Activated CD4-positive, alpha-beta memory T cell treated with anti-CD3 and anti-CD28 coated beads, Interleukin-2, amount 10 ng/mL, durations not matched to agents 7 days and 5 days (primary cell): ENCODE data around the gene CDX1. TPM values are rescaled to one million over a fixed set of nuclear protein-coding genes. Genes with fewer than 3 reads are reported as not detected.

Experiments used
- CTCF ChIA-PET: fragments of 350-600 bp; sonication (Branson Sonifier 250); formaldehyde crosslinking; loops from one replicate; lab custom pipeline; 2021; ENCODE audit warnings: antibody characterized with exemption, inconsistent platforms; lab: Charles Lee
- POLR2A ChIA-PET: fragments of 350-600 bp; sonication (Branson Sonifier 250); formaldehyde crosslinking; loops from one replicate; lab custom pipeline; 2021; ENCODE audit warnings: antibody characterized with exemption; lab: Charles Lee
- DNase-seq: peaks from one replicate; pipeline ENCODE4 v3.0.0-alpha.2; 2020
- H3K27ac Mint-ChIP-seq: one replicate; pipeline ENCODE4 v1.8.0; 2021; ENCODE audit warnings: mild to moderate bottlenecking, mixed read lengths
- H3K27me3 Mint-ChIP-seq: one replicate; pipeline ENCODE4 v1.8.0; 2021; ENCODE audit warnings: mixed read lengths
- H3K36me3 Mint-ChIP-seq: one replicate; pipeline ENCODE4 v1.8.0; 2021; ENCODE audit warnings: low read depth, mixed read lengths
- H3K4me1 Mint-ChIP-seq: one replicate; pipeline ENCODE4 v1.8.0; 2021; ENCODE audit warnings: mixed read lengths
- H3K4me3 Mint-ChIP-seq: one replicate; pipeline ENCODE4 v1.8.0; 2021; ENCODE audit warnings: mild to moderate bottlenecking, mixed read lengths
- H3K9me3 Mint-ChIP-seq: one replicate; pipeline ENCODE4 v1.8.0; 2021; ENCODE audit warnings: mixed read lengths
- total RNA-seq, 2 experiments: library from RNA; stranded (reverse); gene quantifications; one replicate each; pipeline ENCODE4 v1.2.3, GENCODE V29; 2021

The CDX1 gene
- total RNA-seq, 2 experiments from 2014 or later: not detected

- Mint-ChIP-seq H3K9me3 (no peaks in the 10 kb centered on the region), H3K4me1 (peaks cover 47% of the 10 kb centered on the region), H3K27ac (no peak overlapping the region), H3K4me3 (peak overlapping the region; percentile 64), H3K27me3 (peaks cover 33% of the 10 kb centered on the region), H3K36me3 (peaks cover 4% of the 10 kb centered on the region)
- DNase-seq: peak; percentile 35
- ChIA-PET CTCF (interaction anchor here (1.8 to 2.1 kb wide), 2 partner anchors 9 to 23 kb away, joined by 5 to 9 read pairs; no protein-coding TSS in a partner anchor), POLR2A (no interaction called here)
These were observed 12.5 kb upstream of the CDX1 start for GRCh38 chr5:150153957-150154617.

GRCh38 chr5:150154618-150155128, 11.9 kb upstream of the CDX1 start:
- ChIA-PET CTCF (interaction anchor here (1.2 to 2.1 kb wide), 3 partner anchors 8 to 24 kb away, joined by 3 to 9 read pairs (median 5); partner anchors contain the start of gene CDX1), POLR2A (no interaction called here)
- H3K27ac Mint-ChIP-seq: no peak overlapping the region
- peaks cover 41% of the 10 kb centered on the region for H3K4me1 Mint-ChIP-seq
- peak overlapping the region; percentile 73 for H3K4me3 Mint-ChIP-seq
- H3K36me3 Mint-ChIP-seq: peaks cover 4% of the 10 kb centered on the region
- peaks cover 33% of the 10 kb centered on the region for H3K27me3 Mint-ChIP-seq
- no peak for DNase-seq
- H3K9me3 Mint-ChIP-seq: no peaks in the 10 kb centered on the region

DNA sequence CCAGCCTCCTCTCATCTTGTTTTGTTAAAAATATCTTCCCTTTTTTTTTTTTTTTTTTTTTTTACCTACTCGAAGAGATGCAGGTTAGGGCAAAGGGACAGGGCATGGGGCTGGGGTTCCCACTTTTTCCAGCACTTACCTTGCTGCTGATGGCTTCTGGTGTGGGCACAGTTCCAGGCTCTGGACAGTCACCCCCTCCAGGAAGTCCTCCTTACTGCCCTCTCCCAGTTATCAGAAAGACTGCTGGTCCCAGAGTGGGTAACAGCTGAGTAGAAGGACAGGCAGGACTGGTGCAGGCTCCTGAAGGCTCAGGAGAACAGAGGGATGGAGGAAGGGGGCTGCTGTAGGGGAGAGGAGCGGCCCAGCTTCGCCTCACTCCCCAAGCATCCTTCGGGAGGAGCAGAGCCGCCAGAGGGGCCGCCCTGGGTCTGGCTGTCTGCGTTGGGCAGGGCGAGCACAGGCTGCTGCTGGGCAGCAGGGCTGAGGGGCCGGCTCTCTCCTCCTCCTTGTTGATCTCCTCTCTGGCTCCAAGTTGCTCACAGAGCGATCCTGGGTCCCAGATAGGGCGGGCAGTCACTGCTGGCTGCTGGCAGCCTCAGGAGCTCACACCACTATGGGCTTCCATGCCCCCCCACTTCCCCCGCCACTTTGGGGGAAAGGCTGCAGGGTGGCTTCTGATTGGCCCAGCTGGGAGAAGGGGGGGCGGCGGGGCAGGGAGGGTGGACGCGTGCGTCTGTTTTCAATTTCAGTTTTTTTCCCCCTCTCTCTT, 11.1 kb upstream of the CDX1 start, which contains the start of gene PDGFRB:
TSS of gene PDGFRB (minus strand) at position 588 of the 769 bp plus-strand sequence. CDS start 18,798 bp downstream, outside the sequence.
- Mint-ChIP-seq H3K27me3 (peaks cover 33% of the 10 kb centered on the region), H3K36me3 (peaks cover 4% of the 10 kb centered on the region), H3K27ac (no peak within 1 kb of the TSS), H3K4me3 (peak within 1 kb of the TSS; percentile 73), H3K4me1 (peaks cover 35% of the 10 kb centered on the region), H3K9me3 (no peaks in the 10 kb centered on the region)
- DNase-seq: peak; percentile 44
- ChIA-PET POLR2A (no interaction called here), CTCF (interaction anchor here (1.2 to 1.8 kb wide), 2 partner anchors 10 to 25 kb away, joined by 3 to 5 read pairs; partner anchors contain the start of gene CDX1)

DNA sequence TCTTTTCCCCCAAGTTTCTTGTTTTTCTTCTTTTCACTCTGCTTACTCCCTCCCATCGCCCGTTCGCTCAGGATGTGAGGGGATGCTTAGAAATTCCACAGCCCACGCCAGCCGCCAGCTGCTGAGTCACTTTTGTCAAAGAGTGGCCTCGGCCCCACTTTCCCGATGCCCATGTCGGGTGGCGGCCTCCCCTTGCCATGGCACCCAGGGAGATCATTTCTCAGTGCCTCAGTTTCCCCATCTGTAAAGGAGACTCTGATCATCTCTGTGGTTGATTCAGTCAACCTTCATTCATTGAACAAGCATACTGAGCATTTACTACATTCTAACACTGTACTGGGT, 10.6 kb upstream of the CDX1 start:
- peaks cover 33% of the 10 kb centered on the region for H3K27me3 Mint-ChIP-seq
- peaks cover 4% of the 10 kb centered on the region for H3K36me3 Mint-ChIP-seq
- H3K27ac Mint-ChIP-seq: no peak overlapping the region
- POLR2A ChIA-PET: no interaction called here
- peaks cover 31% of the 10 kb centered on the region for H3K4me1 Mint-ChIP-seq
- H3K9me3 Mint-ChIP-seq: no peaks in the 10 kb centered on the region
- no peak for DNase-seq
- peak overlapping the region; percentile 73 for H3K4me3 Mint-ChIP-seq
- CTCF ChIA-PET: interaction anchor here (1.8 kb wide), 1 partner anchor 25 kb away, joined by 5 read pairs; no protein-coding TSS in a partner anchor

GRCh38 chr5:150156540-150156939, 10.0 kb upstream of the CDX1 start:
- no peak for DNase-seq
- Mint-ChIP-seq H3K27me3 (peaks cover 33% of the 10 kb centered on the region), H3K4me1 (peaks cover 29% of the 10 kb centered on the region), H3K27ac (no peak overlapping the region), H3K36me3 (peaks cover 4% of the 10 kb centered on the region), H3K4me3 (no peak overlapping the region), H3K9me3 (no peaks in the 10 kb centered on the region)
- ChIA-PET POLR2A (no interaction called here), CTCF (interaction anchor here (0.7 to 1.3 kb wide), 2 partner anchors 11 to 164 kb away, joined by 3 read pairs; no protein-coding TSS in a partner anchor)

GRCh38 chr5:150157168-150157567, 9.4 kb upstream of the CDX1 start:
- DNase-seq: no peak
- Mint-ChIP-seq H3K27me3 (peaks cover 33% of the 10 kb centered on the region), H3K27ac (no peak overlapping the region), H3K4me3 (no peak overlapping the region), H3K9me3 (no peaks in the 10 kb centered on the region), H3K4me1 (peaks cover 32% of the 10 kb centered on the region), H3K36me3 (peaks cover 4% of the 10 kb centered on the region)
- ChIA-PET CTCF (interaction anchor here (0.7 to 1.5 kb wide), 3 partner anchors 11 to 163 kb away, joined by 3 to 6 read pairs (median 3); no protein-coding TSS in a partner anchor), POLR2A (no interaction called here)

DNA sequence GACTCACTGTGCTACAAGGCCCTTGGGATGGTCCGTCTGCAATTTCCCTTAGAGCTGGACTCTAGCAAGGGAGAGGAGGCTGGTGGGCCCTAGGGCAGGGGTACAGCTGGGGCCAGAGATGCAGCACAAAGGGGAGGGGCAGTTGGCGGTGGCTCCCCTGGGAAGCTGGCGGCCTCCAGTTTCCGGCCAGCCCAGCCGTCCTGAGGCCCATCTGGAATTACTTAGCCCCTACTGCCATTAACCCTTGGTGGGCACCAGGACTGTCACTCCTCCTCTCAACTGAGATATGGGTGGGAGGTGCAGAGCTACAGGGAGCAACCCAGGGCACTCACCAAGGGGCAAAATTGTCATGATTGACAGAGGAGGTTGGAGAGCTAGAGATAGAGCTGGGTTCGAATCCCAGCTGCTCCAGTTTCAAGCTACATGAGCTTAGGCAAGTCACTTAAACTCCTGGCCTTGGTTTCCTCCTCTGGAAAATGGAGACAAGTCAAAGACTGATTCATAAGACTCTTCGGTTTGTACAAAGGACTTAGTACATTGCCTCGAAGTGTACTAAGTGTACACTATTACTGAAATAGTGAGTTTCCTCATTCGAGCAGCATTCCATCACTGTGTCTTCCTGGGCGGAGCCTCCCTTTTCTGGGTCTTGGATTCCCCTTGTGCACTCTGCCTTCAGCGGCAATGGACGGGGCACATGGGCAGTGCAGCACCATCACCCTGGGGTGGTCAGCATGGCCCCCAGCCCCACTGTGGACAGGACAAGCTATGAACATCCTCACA, 8.2 kb upstream of the CDX1 start:
- Mint-ChIP-seq H3K27ac (no peak overlapping the region), H3K9me3 (no peaks in the 10 kb centered on the region), H3K4me1 (peaks cover 24% of the 10 kb centered on the region), H3K36me3 (peaks cover 4% of the 10 kb centered on the region), H3K4me3 (no peak overlapping the region), H3K27me3 (peaks cover 30% of the 10 kb centered on the region)
- ChIA-PET CTCF (interaction anchor here (0.9 to 1.5 kb wide), 2 partner anchors 36 to 60 kb away, joined by 3 to 6 read pairs; no protein-coding TSS in a partner anchor), POLR2A (interaction anchor here (1.4 kb wide), 1 partner anchor 9 kb away, joined by 6 read pairs; no protein-coding TSS in a partner anchor)
- no peak for DNase-seq

DNA sequence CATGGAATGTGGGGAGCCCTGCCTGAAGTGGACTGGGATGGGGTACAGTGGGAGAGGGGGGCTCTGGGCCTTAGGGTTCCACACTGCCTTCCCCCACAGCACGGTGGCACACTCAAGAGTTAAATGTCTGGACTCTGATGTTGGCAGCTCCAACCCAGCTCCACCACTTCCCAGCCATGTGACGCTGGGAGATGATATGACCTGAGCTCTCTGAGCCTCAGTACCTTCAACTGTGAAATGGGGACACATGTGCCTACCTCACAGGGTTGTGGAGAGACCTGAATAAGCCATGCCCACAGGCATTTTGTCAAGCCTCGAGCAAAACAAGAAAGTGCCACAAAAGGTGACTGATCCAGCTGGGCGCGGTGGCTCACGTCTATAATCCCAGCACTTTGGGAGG, 7.5 kb upstream of the CDX1 start:
- POLR2A ChIA-PET: interaction anchor here (1.4 kb wide), 1 partner anchor 10 kb away, joined by 6 read pairs; no protein-coding TSS in a partner anchor
- no peak overlapping the region for H3K4me3 Mint-ChIP-seq
- H3K4me1 Mint-ChIP-seq: peaks cover 18% of the 10 kb centered on the region
- CTCF ChIA-PET: interaction anchor here (0.9 to 1.5 kb wide), 6 partner anchors 9 to 192 kb away, joined by 3 to 6 read pairs (median 4); no protein-coding TSS in a partner anchor
- peaks cover 4% of the 10 kb centered on the region for H3K36me3 Mint-ChIP-seq
- no peak overlapping the region for H3K27ac Mint-ChIP-seq
- H3K9me3 Mint-ChIP-seq: no peaks in the 10 kb centered on the region
- H3K27me3 Mint-ChIP-seq: peaks cover 23% of the 10 kb centered on the region
- DNase-seq: no peak

GRCh38 chr5:150159741-150160179, 6.8 kb upstream of the CDX1 start:
- POLR2A ChIA-PET: interaction anchor here (0.8 to 1.4 kb wide), 2 partner anchors 10 to 93 kb away, joined by 4 to 6 read pairs; no protein-coding TSS in a partner anchor

GRCh38 chr5:150160448-150161081, 6.0 kb upstream of the CDX1 start:
- Mint-ChIP-seq H3K36me3 (peaks cover 4% of the 10 kb centered on the region), H3K9me3 (no peaks in the 10 kb centered on the region), H3K27ac (no peak overlapping the region), H3K27me3 (peaks cover 27% of the 10 kb centered on the region), H3K4me3 (no peak overlapping the region), H3K4me1 (peaks cover 12% of the 10 kb centered on the region)
- DNase-seq: no peak
- POLR2A ChIA-PET: no interaction called here
- CTCF ChIA-PET: interaction anchor here (1.4 to 1.9 kb wide), 2 partner anchors 9 to 57 kb away, joined by 4 to 5 read pairs; no protein-coding TSS in a partner anchor

More at GRCh38 chr5:150159741-150160179, 6.8 kb upstream of the CDX1 start:
- Mint-ChIP-seq H3K4me3 (no peak overlapping the region), H3K27ac (no peak overlapping the region), H3K4me1 (peaks cover 13% of the 10 kb centered on the region), H3K9me3 (no peaks in the 10 kb centered on the region), H3K36me3 (peaks cover 4% of the 10 kb centered on the region), H3K27me3 (peaks cover 22% of the 10 kb centered on the region)
- DNase-seq: no peak
- CTCF ChIA-PET: interaction anchor here (0.6 to 1.9 kb wide), 6 partner anchors 10 to 191 kb away, joined by 3 to 5 read pairs (median 4); no protein-coding TSS in a partner anchor

DNA sequence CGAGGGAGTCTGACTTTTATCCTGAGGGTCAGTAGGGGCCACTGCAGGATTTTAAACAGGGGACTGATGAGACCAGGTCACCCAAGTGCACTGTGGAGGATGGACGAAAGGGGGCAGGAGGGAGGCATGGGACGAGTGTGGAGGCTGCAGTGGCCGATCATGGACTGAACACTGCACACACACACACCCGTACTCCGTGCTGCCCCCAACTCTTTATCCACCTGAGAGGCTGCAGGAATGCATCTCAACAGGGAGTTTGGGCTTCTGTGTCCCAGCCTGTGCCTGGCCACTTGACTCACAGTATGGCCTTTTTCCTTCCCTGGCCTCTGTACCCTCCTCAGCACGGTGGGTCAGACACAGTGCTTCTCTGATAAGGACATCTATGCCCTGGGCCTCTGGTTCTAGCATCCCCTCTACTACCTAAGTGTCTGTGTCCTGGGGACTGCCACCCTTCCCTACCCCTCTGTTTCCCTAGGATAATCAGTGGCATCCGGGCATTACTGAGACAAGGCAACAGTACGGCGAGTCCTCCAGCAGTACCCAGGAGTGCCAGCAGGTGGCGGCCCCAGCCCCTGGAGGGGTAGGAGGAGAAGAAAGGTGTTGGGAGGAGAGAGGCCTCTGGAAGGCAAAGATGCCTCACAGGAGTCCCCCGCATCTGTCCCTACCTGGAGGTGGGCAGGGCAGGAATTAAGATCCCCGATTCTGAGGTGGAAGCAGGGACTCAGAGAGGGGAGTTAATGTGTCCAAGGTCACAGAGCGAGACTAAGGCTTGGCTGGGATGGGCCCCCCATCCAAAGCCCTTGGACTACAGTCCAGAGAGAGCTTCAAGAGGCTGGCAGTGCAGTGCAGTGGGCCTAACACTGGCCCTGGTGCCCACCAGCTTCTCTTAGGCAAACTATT, 5.1 kb upstream of the CDX1 start:
- ChIA-PET POLR2A (no interaction called here), CTCF (interaction anchor here (0.9 to 1.9 kb wide), 7 partner anchors 8 to 275 kb away, joined by 3 to 8 read pairs (median 5); no protein-coding TSS in a partner anchor)
- H3K4me1 Mint-ChIP-seq: peaks cover 5% of the 10 kb centered on the region
- DNase-seq: peak; percentile 82
- H3K36me3 Mint-ChIP-seq: no peaks in the 10 kb centered on the region
- H3K4me3 Mint-ChIP-seq: no peak overlapping the region
- H3K27me3 Mint-ChIP-seq: peaks cover 27% of the 10 kb centered on the region
- no peaks in the 10 kb centered on the region for H3K9me3 Mint-ChIP-seq
- no peak overlapping the region for H3K27ac Mint-ChIP-seq
